ENCODE results near the gene LRRN4CL. TPM values are rescaled to one million over a fixed set of nuclear protein-coding genes. Genes with fewer than 3 reads are reported as not detected.

LRRN4CL gene
- total RNA-seq, 1 experiment from 2014 or later: 0.71 TPM

- Mint-ChIP-seq H3K36me3 (ENCODE audit: insufficient read depth, unreplicated experiment) (peaks cover 14% of the 10 kb centered on the region), H3K9me3 (ENCODE audit: low read depth, unreplicated experiment) (no peaks in the 10 kb centered on the region), H3K27ac (ENCODE audit: unreplicated experiment) (no peak overlapping the region), H3K4me1 (ENCODE audit: low read depth, unreplicated experiment) (no peaks in the 10 kb centered on the region), H3K4me3 (ENCODE audit: low read depth, unreplicated experiment) (no peak overlapping the region), H3K27me3 (ENCODE audit: unreplicated experiment) (no peaks in the 10 kb centered on the region)
- no peak for TF ChIP-seq CTCF (IDR thresholded peaks at IDR 0.05; ENCODE audit: unreplicated experiment)
- DNase-seq: no peak
- no TSS peak for BruUV-seq (replicated peaks)
- intact Hi-C loops (cut with micrococcal nuclease; ENCODE audit: unreplicated experiment): no loop called here
- CTCF ChIA-PET: no interaction called here
These were observed 1.6 kb downstream of the LRRN4CL start for GRCh38 chr11:62687508-62688396.

GRCh38 chr11:62682518-62682917 is 6.8 kb downstream of the LRRN4CL start:
- H3K36me3 Mint-ChIP-seq (ENCODE audit: insufficient read depth, unreplicated experiment): peaks cover 26% of the 10 kb centered on the region
- TF ChIP-seq CTCF (IDR thresholded peaks at IDR 0.05; ENCODE audit: unreplicated experiment): no peak
- H3K4me3 Mint-ChIP-seq (ENCODE audit: low read depth, unreplicated experiment): no peak overlapping the region
- intact Hi-C loops (cut with micrococcal nuclease; ENCODE audit: unreplicated experiment): no loop called here
- BruUV-seq (replicated peaks): no TSS peak
- no peak for DNase-seq
- H3K9me3 Mint-ChIP-seq (ENCODE audit: low read depth, unreplicated experiment): no peaks in the 10 kb centered on the region
- no peaks in the 10 kb centered on the region for H3K27me3 Mint-ChIP-seq (ENCODE audit: unreplicated experiment)
- CTCF ChIA-PET: no interaction called here
- peaks cover 14% of the 10 kb centered on the region for H3K4me1 Mint-ChIP-seq (ENCODE audit: low read depth, unreplicated experiment)
- H3K27ac Mint-ChIP-seq (ENCODE audit: unreplicated experiment): no peak overlapping the region

- peak; percentile 64 for DNase-seq
- CTCF ChIA-PET: interaction anchor here (0.7 to 1.9 kb wide), 6 partner anchors 9 to 107 kb away, joined by 3 to 8 read pairs (median 4); partner anchors contain the start of genes HNRNPUL2, LBHD1, LRRN4CL and TMEM179B
- Mint-ChIP-seq H3K27ac (ENCODE audit: unreplicated experiment) (peak overlapping the region; percentile 56), H3K9me3 (ENCODE audit: low read depth, unreplicated experiment) (no peaks in the 10 kb centered on the region), H3K27me3 (ENCODE audit: unreplicated experiment) (no peaks in the 10 kb centered on the region), H3K36me3 (ENCODE audit: insufficient read depth, unreplicated experiment) (peaks cover 41% of the 10 kb centered on the region), H3K4me1 (ENCODE audit: low read depth, unreplicated experiment) (peaks cover 24% of the 10 kb centered on the region), H3K4me3 (ENCODE audit: low read depth, unreplicated experiment) (peak overlapping the region; percentile 32)
- TF ChIP-seq CTCF (IDR thresholded peaks at IDR 0.05; ENCODE audit: unreplicated experiment): peak; percentile 41
- no TSS peak for BruUV-seq (replicated peaks)
- intact Hi-C loops (cut with micrococcal nuclease; ENCODE audit: unreplicated experiment): no loop called here
These were observed 8.5 kb downstream of the LRRN4CL start for GRCh38 chr11:62680825-62681240.

GRCh38 chr11:62678770-62679696 is 10.3 kb downstream of the LRRN4CL start, which contains the start of gene UBXN1:
Gene UBXN1, minus strand, starts transcription at chr11:62679073. Its CDS starts 150 bp downstream, at chr11:62678923.
- Mint-ChIP-seq H3K27ac (ENCODE audit: unreplicated experiment) (peak within 1 kb of the TSS; percentile 84), H3K27me3 (ENCODE audit: unreplicated experiment) (no peaks in the 10 kb centered on the region), H3K9me3 (ENCODE audit: low read depth, unreplicated experiment) (no peaks in the 10 kb centered on the region), H3K4me3 (ENCODE audit: low read depth, unreplicated experiment) (peak within 1 kb of the TSS; percentile 86), H3K4me1 (ENCODE audit: low read depth, unreplicated experiment) (peaks cover 24% of the 10 kb centered on the region), H3K36me3 (ENCODE audit: insufficient read depth, unreplicated experiment) (peaks cover 54% of the 10 kb centered on the region)
- CTCF ChIA-PET: no interaction called here
- DNase-seq: peak; percentile 83
- no peak for TF ChIP-seq CTCF (IDR thresholded peaks at IDR 0.05; ENCODE audit: unreplicated experiment)
- intact Hi-C loops (cut with micrococcal nuclease; ENCODE audit: unreplicated experiment): no loop called here
- TSS peak; percentile 29 for BruUV-seq (replicated peaks)

Data from Calu3 (cell line).